H9 (cell line): ENCODE measurements around the gene TECTB. TPM values are rescaled to one million over a fixed set of nuclear protein-coding genes. Genes with fewer than 3 reads are reported as not detected.

Experiments
- DNase-seq: peaks from one replicate; pipeline ENCODE4 v3.0.0-alpha.2; 2017
- H2AFZ ChIP-seq: one replicate; pipeline ENCODE4 v1.6.1; 2013; ENCODE audit warnings: mild to moderate bottlenecking, low read length, control low read depth, moderate library complexity
- H2AK5ac ChIP-seq: 2 replicates; pipeline ENCODE4 v1.6.1; 2013; ENCODE audit warnings: low read length, control low read depth, mixed read lengths; ENCODE audit not compliant: insufficient read length
- H2BK120ac ChIP-seq: one replicate; pipeline ENCODE4 v1.6.1; 2013; ENCODE audit warnings: low read depth, mild to moderate bottlenecking, low read length, control low read depth, inconsistent platforms; ENCODE audit not compliant: poor library complexity, severe bottlenecking
- H2BK12ac ChIP-seq: 2 replicates; pipeline ENCODE4 v1.6.1; 2013; ENCODE audit warnings: low read length, control low read depth, mixed read lengths, low read depth; ENCODE audit not compliant: insufficient read length
- H2BK15ac ChIP-seq: 2 replicates; pipeline ENCODE4 v1.6.1; 2013; ENCODE audit warnings: low read depth, low read length, control low read depth
- H2BK20ac ChIP-seq: one replicate; pipeline ENCODE4 v1.6.1; 2013; ENCODE audit warnings: low read depth, mild to moderate bottlenecking, low read length, control low read depth, inconsistent platforms; ENCODE audit not compliant: poor library complexity, severe bottlenecking
- H2BK5ac ChIP-seq: 2 replicates; pipeline ENCODE4 v1.6.1; 2013; ENCODE audit warnings: low read length, control low read depth, mixed read lengths; ENCODE audit not compliant: insufficient read length
- H3K14ac ChIP-seq: 2 replicates; pipeline ENCODE4 v1.6.1; 2013; ENCODE audit warnings: low read length, control low read depth; ENCODE audit not compliant: insufficient read depth
- H3K18ac ChIP-seq: 2 replicates; pipeline ENCODE4 v1.6.1; 2013; ENCODE audit warnings: low read depth, mild to moderate bottlenecking, mixed read lengths, low read length, control low read depth; ENCODE audit not compliant: insufficient read length
- H3K23ac ChIP-seq: 2 replicates; pipeline ENCODE4 v1.6.1; 2013; ENCODE audit warnings: low read length, control low read depth, mixed read lengths, low read depth; ENCODE audit not compliant: insufficient read length
- H3K23me2 ChIP-seq: 2 replicates; pipeline ENCODE4 v1.6.1; 2013; ENCODE audit warnings: low read depth, mild to moderate bottlenecking, mixed read lengths, low read length, control low read depth; ENCODE audit not compliant: insufficient read length, poor library complexity, severe bottlenecking
- H3K27ac ChIP-seq: 2 replicates; pipeline ENCODE4 v1.5.1; 2013; ENCODE audit warnings: low read length, control low read depth, mixed read lengths, low read depth; ENCODE audit not compliant: insufficient read length
- H3K27me3 ChIP-seq: 2 replicates; pipeline ENCODE4 v1.6.1; 2013; ENCODE audit warnings: low read length, control low read depth, inconsistent platforms; ENCODE audit not compliant: insufficient read depth
- H3K4ac ChIP-seq: 2 replicates; pipeline ENCODE4 v1.6.1; 2013; ENCODE audit warnings: low read depth, mild to moderate bottlenecking, control low read depth, inconsistent platforms, low read length, moderate library complexity
- H3K4me1 ChIP-seq: 2 replicates; pipeline ENCODE4 v1.6.1; 2013; ENCODE audit warnings: low read length, control low read depth, inconsistent platforms; ENCODE audit not compliant: insufficient read depth
- H3K4me2 ChIP-seq: 2 replicates; pipeline ENCODE4 v1.6.1; 2013; ENCODE audit warnings: low read length, control low read depth, mixed read lengths; ENCODE audit not compliant: insufficient read length, insufficient read depth
- H3K56ac ChIP-seq: 2 replicates; pipeline ENCODE4 v1.6.1; 2013; ENCODE audit warnings: low read depth, mild to moderate bottlenecking, mixed read lengths, low read length, control low read depth; ENCODE audit not compliant: insufficient read length
- H3K79me1 ChIP-seq: 2 replicates; pipeline ENCODE4 v1.6.1; 2013; ENCODE audit warnings: low read depth, mild to moderate bottlenecking, moderate library complexity, low read length, control low read depth, inconsistent platforms; ENCODE audit not compliant: insufficient read depth, poor library complexity, severe bottlenecking
- H3K79me2 ChIP-seq: 2 replicates; pipeline ENCODE4 v1.6.1; 2013; ENCODE audit warnings: low read length, control low read depth, inconsistent platforms; ENCODE audit not compliant: insufficient read depth
- H3K9ac ChIP-seq: 2 replicates; pipeline ENCODE4 v1.6.1; 2013; ENCODE audit warnings: low read length, control low read depth, mixed read lengths; ENCODE audit not compliant: insufficient read length; ENCODE audit errors: extremely low read depth
- H3K9me3 ChIP-seq: one replicate; pipeline ENCODE4 v1.6.1; 2013; ENCODE audit warnings: low read depth, low read length, inconsistent platforms; ENCODE audit not compliant: control insufficient read depth
- H3T11ph ChIP-seq: one replicate; pipeline ENCODE4 v1.6.1; 2013; ENCODE audit warnings: mild to moderate bottlenecking, low read length, control low read depth, inconsistent platforms
- H4K20me1 ChIP-seq: one replicate; pipeline ENCODE4 v1.6.1; 2013; ENCODE audit not compliant: control insufficient read depth, insufficient read length, insufficient read depth
- H4K5ac ChIP-seq: 2 replicates; pipeline ENCODE4 v1.6.1; 2013; ENCODE audit warnings: low read depth, mild to moderate bottlenecking, mixed read lengths, low read length, control low read depth; ENCODE audit not compliant: insufficient read length
- H4K8ac ChIP-seq: replicated peaks from 2 replicates; pipeline ENCODE4 v1.6.1; 2013; ENCODE audit warnings: low read length, control low read depth, mixed read lengths, low read depth; ENCODE audit not compliant: insufficient read length
- H4K91ac ChIP-seq: 2 replicates; pipeline ENCODE4 v1.6.1; 2013; ENCODE audit warnings: low read depth, mild to moderate bottlenecking, moderate library complexity, mixed read lengths, low read length, control low read depth; ENCODE audit not compliant: insufficient read length
- H3K27ac Mint-ChIP-seq, 3 experiments: 2 replicates in 2 of 3; 3 replicates in 1 of 3; pipeline ENCODE4 v1.8.0; 2020 to 2021; ENCODE audit warnings: mixed read lengths in 3 of 3, mild to moderate bottlenecking in 1 of 3, moderate library complexity in 1 of 3
- H3K27me3 Mint-ChIP-seq: 2 replicates; pipeline ENCODE4 v1.8.0; 2021; ENCODE audit warnings: low read depth, mild to moderate bottlenecking, moderate library complexity, mixed read lengths
- H3K36me3 Mint-ChIP-seq, 3 experiments: 2 replicates in 2 of 3; 3 replicates in 1 of 3; pipeline ENCODE4 v1.8.0; 2020 to 2021; ENCODE audit warnings: low read depth in 3 of 3, mixed read lengths in 3 of 3; ENCODE audit not compliant: insufficient read depth in 1 of 3
- H3K4me1 Mint-ChIP-seq, 2 experiments: 2 replicates each; pipeline ENCODE4 v1.8.0; 2020; ENCODE audit warnings: mixed read lengths in 2 of 2
- H3K4me3 Mint-ChIP-seq, 2 experiments: 2 replicates in 1 of 2; 3 replicates in 1 of 2; pipeline ENCODE4 v1.8.0; 2020 to 2021; ENCODE audit warnings: mild to moderate bottlenecking in 2 of 2, mixed read lengths in 2 of 2, moderate library complexity in 1 of 2
- H3K9me3 Mint-ChIP-seq, 2 experiments: 2 replicates in 1 of 2; 3 replicates in 1 of 2; pipeline ENCODE4 v1.8.0; 2020; ENCODE audit warnings: mild to moderate bottlenecking in 2 of 2, mixed read lengths in 2 of 2, moderate library complexity in 1 of 2
- CTCF ChIP-seq: fragments of 200-600 bp; sonication (generic); conservative IDR thresholded peaks from 3 replicates; pipeline ENCODE4 v1.8.0; 2021; ENCODE audit warnings: antibody characterized with exemption, mild to moderate bottlenecking
- WGBS: extraction: QIAGEN DNeasy Blood & Tissue Kit; methylation state at CpG from one replicate; pipeline ENCODE4 v1.1.7; 2013; ENCODE audit warnings: missing lambda C conversion rate, low lambda C conversion rate, mixed read lengths; ENCODE audit not compliant: insufficient read length; ENCODE audit errors: extremely low coverage; 5-methylcytosine and 5-hydroxymethylcytosine counted together
- total RNA-seq: library from RNA; stranded (reverse); gene quantifications from 2 replicates; pipeline ENCODE4 v1.2.1, GENCODE V29; 2021

TECTB gene
- total RNA-seq, 1 experiment from 2014 or later, result not detected

GRCh38 chr10:112333452-112333851 is 50.3 kb downstream of the TECTB start:
- H3K23me2 ChIP-seq, result no peaks in the 10 kb centered on the region
- H3K79me1 ChIP-seq, result no peaks in the 10 kb centered on the region
- no peak overlapping the region for H3T11ph ChIP-seq
- no CpG with 5 or more reads among the region's 4 CpGs for WGBS
- no peaks in the 10 kb centered on the region for H3K27me3 ChIP-seq
- no peaks in the 10 kb centered on the region for H3K79me2 ChIP-seq
- H3K9me3 Mint-ChIP-seq, result no peaks in the 10 kb centered on the region
- no peaks in the 10 kb centered on the region for H3K9me3 ChIP-seq
- no peak for DNase-seq
- H2AFZ ChIP-seq, result no peak overlapping the region
- H2BK15ac ChIP-seq, result no peak overlapping the region
- H4K5ac ChIP-seq, result no peak overlapping the region
- H3K4me3 Mint-ChIP-seq, result no peak overlapping the region
- no peak overlapping the region for H3K4me2 ChIP-seq
- no peak overlapping the region for H2BK5ac ChIP-seq
- no peak overlapping the region for H4K91ac ChIP-seq
- H3K4ac ChIP-seq, result no peak overlapping the region
- H2BK12ac ChIP-seq, result no peak overlapping the region
- H2BK120ac ChIP-seq, result no peak overlapping the region
- H3K27me3 Mint-ChIP-seq, result peaks cover 5% of the 10 kb centered on the region; the same call in 1 of the 2 replicates
- no peaks in the 10 kb centered on the region for H3K4me1 ChIP-seq
- H4K20me1 ChIP-seq, result no peaks in the 10 kb centered on the region
- H4K8ac ChIP-seq, result no peak overlapping the region
- no peak overlapping the region for H3K23ac ChIP-seq
- H2AK5ac ChIP-seq, result no peak overlapping the region
- H3K18ac ChIP-seq, result no peak overlapping the region
- no peak overlapping the region for H3K56ac ChIP-seq
- no peak overlapping the region for H3K14ac ChIP-seq
- H2BK20ac ChIP-seq, result no peak overlapping the region
- no peak for TF ChIP-seq CTCF
- H3K9ac ChIP-seq, result no peak overlapping the region
- no peaks in the 10 kb centered on the region for H3K36me3 Mint-ChIP-seq
- H3K27ac ChIP-seq, result no peak overlapping the region
- H3K4me1 Mint-ChIP-seq, result peaks cover 0 to 3% of the 10 kb centered on the region in 2 experiments; a peak in 1 of 4 replicates
- H3K27ac Mint-ChIP-seq, result no peak overlapping the region
